Heart left ventricle (tissue), 13 donors: ENCODE results near the gene FOXB1.

Experiments used
- CTCF ChIP-seq, 12 donors: fragments of 200-600 bp; sonication (generic) in 4 of 12; IDR thresholded peaks; one replicate each; pipeline versions ENCODE4 v1.5.0 to v1.8.0; 2018 to 2022; ENCODE audit warnings: antibody characterized with exemption in 12 of 12, mild to moderate bottlenecking in 5 of 12
- POLR2A ChIP-seq, 2 donors: fragments of 450-650 bp; IDR thresholded peaks; one replicate each; pipeline ENCODE4 v1.6.1; 2017; ENCODE audit warnings: antibody characterized with exemption in 2 of 2, mild to moderate bottlenecking in 2 of 2, moderate library complexity in 2 of 2
- donor health status: ischemic (EF 13 %, LVEDD 7.1; RV severe dilation, severe dysfunction).
- donor health status: DM: no; HTN: yes; CAD: no.
- donor health status: DM: no; HTN: no; CAD: no.
- donor health status: ischemic (EF 25% LVEDD 6.9; RV normal size, moderate dysfunction).
- donor health status: ischemic (EF 25% LVEDD 5.7; RV mildly dilated, moderate dysfunction).
- donor health status: ischemic (EF 35%, LVEDD 5.7; RV mildly dilated, moderate dysfunction).
- donor health status: nonischemic (EF 11% LVEDD 7.7; RV severe dilation, severe dysfunction).
- donor health status: DM: yes; HTN: yes; CAD: no.
- donor health status: PGD.
- donor health status: ischemic (EF 29% LVEDD 5.4; RV normal size, mild dysfunction).
- donor health status: nonischemic (EF 23%, LVEDD 6.1; RV moderate dilation, normal function).

GRCh38 chr15:60005352-60006202 lies 1.5 kb downstream of the FOXB1 start:
- TF ChIP-seq CTCF (IDR thresholded peaks at IDR 0.05): no peak
- TF ChIP-seq POLR2A (IDR thresholded peaks at IDR 0.05): no peak
